NCI-H2227 (cell line): ENCODE results near the gene TJAP1.

Source experiments
- DNase-seq: peaks from one replicate; lab custom pipeline; 2025; ENCODE audit not compliant: unreplicated experiment; lab: John Stamatoyannopoulos, UW

TJAP1 gene, protein sequence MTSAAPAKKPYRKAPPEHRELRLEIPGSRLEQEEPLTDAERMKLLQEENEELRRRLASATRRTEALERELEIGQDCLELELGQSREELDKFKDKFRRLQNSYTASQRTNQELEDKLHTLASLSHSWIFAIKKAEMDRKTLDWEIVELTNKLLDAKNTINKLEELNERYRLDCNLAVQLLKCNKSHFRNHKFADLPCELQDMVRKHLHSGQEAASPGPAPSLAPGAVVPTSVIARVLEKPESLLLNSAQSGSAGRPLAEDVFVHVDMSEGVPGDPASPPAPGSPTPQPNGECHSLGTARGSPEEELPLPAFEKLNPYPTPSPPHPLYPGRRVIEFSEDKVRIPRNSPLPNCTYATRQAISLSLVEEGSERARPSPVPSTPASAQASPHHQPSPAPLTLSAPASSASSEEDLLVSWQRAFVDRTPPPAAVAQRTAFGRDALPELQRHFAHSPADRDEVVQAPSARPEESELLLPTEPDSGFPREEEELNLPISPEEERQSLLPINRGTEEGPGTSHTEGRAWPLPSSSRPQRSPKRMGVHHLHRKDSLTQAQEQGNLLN

DNA sequence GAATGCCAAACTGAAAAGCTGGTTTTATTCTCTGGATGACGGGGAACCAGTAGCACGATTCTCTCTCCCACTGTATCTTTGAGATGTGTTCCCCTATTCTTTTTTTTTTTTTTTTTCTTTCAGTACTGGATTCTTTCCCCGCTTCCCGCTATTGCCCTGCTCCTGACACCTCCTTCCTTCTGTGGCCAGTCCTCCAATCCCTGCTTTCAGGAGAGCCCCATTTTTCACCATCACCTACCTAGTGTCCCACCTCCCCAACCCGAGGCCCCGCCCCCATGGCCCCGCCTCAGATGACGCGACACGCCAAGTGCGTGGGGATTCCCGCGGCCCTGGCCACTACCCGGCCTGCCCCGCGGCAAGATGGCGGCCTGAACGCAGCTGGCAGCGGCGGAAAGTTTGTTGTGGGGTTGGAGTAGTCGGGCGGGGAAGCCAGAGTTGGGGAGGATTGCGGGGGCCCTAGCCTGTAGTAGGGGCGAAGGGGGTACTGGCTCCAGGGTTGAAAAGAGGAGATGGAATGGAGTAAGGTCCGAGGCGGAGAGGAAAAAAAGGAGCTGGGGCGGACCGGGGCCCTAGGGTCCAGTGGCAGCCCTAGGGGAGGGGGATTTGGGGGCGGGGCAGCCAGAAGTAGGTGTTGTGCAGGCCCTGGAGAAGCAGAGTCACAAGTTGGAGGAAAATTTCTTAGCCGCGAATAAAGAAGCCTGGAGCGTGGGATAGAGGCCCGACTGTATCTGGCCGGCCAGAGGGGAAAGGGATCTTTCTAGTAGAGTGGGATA, at the start of gene TJAP1:
Gene TJAP1 (plus strand): TSS at position 336 of the 773 bp plus-strand sequence. CDS start 21,432 bp downstream, outside the sequence.
- DNase-seq, result peak; percentile 93

DNA sequence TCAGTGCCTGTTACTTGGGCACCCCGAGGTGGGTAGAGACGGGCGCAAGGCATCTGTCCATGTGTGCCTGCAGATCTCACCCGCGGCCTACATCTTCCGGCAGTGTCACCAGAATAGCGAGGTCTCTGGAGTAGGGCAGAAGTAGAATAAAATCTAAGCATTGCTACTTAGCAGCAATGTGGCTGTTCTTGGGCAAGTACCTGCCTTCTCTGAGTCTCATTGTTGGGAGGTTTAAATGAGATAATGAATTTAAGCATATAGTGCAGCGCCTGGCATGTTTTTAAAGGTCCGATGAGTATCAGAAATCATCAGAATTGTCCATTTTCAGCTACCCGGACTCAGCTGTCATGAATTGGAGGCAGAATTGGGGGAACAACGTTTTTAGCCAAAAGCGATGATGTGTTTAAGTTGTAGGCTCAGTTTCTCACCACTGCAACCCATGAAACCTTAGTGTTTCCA, 49.2 kb upstream of the TJAP1 start:
- no peak for DNase-seq

DNA sequence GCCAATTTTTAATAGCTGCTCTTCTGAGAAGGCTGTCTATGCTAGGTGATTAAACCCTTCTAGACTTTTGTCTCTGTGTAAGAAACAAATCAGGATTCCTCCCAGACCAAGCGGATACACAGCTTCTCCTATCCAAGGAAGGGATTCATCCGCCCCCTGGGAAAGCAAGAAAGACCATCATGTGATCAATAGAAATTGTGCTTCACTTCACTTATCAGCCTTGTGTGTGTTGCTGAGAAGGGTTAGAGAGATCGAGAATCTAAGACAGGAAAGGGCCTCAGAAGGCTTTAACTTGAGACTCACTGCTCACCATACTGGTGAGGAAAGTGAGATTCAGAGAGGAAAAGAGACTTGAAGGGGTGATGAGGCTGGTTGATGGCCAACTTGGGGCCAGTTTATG, 48.5 kb upstream of the TJAP1 start:
- DNase-seq, result no peak

DNA sequence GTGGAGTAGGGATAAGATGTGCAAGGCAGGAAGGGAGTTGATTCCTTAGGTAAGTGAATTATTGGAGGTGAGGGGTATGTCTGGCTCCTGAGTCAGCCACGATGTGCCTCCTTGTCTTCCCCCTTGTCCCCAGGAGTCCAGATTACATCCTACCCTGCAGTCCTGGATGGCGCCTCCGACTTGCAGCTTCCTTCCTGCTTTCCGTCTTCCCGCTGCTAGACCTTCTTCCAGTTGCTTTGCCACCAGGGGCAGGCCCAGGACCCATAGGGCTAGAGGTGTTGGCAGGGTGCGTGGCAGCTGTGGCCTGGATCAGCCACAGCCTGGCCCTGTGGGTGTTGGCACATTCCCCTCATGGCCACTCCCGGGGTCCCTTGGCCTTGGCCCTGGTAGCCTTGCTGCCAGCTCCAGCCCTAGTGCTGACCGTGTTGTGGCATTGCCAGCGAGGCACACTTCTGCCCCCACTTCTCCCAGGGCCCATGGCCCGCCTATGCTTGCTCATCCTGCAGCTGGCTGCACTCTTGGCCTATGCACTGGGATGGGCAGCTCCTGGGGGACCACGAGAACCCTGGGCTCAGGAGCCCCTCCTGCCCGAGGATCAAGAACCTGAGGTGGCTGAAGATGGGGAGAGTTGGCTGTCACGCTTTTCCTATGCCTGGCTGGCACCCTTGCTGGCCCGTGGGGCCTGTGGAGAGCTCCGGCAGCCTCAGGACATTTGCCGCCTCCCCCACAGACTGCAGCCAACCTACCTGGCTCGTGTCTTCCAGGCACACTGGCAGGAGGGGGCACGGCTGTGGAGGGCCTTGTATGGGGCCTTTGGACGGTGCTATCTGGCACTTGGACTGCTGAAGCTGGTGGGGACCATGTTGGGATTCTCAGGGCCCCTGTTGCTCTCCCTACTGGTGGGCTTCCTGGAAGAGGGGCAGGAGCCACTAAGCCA, 45.1 kb upstream of the TJAP1 start:
- DNase-seq, result no peak

DNA sequence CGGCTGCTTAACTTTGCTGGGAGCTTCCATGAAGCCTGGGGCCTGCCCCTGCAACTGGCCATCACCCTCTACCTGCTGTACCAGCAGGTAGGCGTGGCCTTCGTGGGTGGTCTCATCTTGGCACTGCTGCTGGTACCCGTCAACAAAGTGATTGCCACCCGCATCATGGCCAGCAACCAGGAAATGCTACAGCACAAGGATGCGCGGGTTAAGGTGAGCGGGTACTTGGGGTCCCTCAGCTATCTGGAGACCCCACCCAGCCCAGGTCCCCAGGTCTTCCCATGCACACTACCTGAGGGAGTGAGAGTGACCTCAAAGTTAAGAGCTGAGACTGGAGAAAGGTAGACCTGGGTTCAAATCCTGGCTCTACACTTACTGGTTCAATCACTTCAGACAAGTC, 44.2 kb upstream of the TJAP1 start:
- DNase-seq, result no peak

DNA sequence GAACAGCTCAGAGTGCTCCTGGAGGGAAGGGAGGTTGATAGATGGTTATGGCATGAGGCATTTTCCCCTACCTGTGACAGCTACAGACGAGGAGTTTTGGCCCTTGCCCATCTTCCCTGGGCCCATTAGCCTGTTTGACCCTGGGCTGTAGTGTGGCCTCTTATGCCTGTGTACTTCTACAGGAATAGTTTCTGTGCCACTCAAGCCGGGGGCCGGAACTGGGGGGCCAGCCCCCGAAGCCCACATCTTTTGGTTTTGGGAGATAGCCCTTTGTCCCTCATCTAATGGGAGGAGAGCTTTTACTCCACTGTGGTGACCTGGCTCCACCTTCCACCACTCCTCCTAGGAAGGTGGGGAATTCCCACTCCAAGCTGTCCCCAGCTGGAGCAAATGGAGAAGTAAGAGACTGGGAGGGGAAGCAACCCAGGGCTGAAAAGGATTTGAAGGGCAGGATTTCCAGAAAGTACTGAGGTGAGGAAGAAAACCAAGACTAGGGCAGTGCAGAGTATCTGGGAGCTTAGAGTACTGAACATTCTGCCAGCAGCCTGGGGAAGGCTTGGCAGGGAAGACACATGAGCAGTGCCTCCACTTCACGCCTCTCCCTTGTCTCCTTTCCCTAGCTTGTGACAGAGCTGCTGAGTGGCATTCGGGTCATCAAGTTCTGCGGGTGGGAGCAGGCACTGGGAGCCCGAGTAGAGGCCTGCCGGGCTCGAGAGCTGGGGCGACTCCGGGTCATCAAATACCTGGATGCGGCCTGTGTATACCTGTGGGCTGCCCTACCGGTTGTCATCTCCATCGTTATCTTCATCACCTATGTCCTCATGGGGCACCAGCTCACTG, 43.1 kb upstream of the TJAP1 start:
- no peak for DNase-seq

DNA sequence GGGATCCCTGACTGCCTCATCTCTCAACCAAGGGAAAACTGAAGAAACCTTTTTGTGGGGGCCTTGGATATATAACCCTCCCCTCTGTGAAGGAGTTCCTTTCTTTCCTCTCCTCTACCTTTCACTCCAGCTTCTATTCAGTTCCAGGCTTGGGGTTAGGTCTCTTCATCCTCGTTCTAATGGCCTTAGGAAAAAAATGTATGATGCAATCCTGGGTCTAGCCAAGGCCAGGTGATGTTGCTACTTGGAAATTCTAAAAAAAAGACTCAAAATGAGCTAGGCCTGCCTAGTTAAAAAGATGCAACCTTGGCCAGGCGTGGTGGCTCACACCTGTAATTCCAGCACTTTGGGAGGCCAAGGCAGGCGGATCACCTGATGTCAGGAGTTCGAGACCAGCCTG, 42.4 kb upstream of the TJAP1 start:
- no peak for DNase-seq

DNA sequence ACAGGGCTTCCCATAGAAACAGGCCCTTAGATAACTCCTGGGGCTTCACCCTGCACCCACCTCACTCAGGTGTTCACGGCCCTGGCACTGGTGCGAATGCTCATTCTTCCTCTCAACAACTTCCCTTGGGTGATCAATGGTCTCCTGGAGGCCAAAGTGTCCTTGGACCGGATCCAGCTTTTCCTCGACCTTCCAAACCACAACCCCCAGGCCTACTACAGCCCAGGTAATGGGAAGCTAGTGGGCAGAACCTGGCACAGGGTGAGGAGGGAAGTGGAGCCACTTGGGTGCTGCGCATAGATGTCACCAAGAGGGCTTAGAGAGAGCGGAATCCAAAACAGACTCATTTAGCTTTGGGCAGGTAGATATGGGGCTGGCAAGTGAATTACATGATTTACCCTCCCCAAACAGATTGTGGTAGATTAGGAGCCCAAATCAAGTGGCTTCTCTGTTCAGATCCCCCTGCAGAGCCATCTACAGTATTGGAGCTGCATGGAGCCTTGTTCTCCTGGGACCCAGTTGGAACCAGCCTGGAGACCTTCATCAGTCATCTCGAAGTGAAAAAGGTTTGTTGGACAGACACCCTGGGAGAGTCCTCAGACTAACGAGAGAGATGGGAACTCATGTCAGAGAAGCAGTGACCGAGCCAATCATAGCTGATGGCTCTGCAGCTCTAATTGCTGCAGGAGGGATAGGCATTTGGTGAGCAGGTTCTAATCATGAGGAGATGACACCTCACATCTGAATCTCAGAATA, 41.5 kb upstream of the TJAP1 start:
- DNase-seq, result no peak

DNA sequence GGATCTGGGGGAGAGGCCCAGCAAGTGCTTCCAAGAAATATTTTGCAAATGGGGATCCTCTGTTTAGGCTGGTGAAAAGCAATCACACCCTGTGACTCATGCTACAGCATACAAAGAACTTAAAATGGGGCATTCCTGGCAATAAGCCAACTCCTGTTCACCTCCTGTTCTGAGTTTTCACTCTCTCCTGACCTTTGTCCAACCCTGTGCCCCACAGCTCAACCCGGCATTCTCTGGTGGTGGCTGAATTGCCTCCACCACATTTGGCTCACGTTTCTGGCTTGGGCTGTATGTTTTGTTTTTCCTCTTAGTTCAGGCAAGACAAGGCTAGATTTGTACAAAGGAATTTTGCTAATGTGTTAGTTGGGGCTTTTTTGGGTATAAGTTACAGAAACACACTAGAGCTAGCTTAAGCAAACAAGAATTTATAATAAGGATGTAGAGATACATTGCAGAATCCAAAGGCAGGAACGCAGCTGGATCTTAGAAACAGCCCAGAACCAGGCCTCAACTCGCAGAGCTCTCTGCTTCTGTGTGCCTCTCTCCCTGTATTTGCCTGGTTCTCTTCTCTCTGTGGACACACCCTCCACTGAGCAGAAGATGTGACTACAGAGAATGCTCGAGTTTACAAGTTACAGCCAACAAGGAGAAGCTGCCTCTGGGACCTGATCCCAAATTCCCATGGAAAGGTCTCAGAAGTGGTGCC, 40.6 kb upstream of the TJAP1 start:
- no peak for DNase-seq

DNA sequence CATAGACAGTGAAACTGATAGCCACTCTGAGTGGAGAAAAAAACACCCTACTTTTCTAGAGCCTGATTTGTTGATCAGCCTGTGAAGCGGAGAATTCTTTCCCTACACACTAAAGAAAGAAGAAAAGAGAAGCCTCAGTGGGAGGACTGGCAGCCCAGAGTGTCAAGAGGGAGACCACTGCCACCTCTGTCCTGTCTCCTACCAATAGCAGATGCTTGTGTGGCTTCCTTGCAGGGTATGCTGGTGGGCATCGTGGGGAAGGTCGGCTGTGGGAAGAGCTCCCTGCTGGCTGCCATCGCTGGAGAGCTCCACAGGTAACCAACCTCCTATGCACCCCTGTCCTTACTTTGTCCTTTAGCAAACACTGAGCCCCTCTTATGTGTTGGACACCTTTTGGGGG, 39.7 kb upstream of the TJAP1 start:
- DNase-seq, result no peak

DNA sequence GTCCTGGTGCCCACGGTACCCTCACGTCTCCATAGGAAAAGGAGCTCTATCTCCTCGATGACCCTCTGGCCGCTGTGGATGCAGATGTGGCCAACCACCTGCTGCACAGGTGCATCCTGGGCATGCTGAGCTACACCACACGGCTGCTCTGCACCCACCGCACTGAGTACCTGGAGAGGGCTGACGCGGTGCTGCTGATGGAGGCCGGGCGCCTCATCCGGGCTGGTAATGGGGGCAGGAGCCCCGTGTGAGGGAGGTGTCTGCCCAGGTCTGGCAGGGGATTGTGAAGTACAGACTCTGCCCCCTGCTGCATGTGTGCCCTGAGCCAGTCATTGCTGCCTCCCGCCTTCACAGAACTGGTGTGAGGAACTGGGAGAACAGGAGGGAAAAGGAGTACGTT, 34.4 kb upstream of the TJAP1 start:
- no peak for DNase-seq

DNA sequence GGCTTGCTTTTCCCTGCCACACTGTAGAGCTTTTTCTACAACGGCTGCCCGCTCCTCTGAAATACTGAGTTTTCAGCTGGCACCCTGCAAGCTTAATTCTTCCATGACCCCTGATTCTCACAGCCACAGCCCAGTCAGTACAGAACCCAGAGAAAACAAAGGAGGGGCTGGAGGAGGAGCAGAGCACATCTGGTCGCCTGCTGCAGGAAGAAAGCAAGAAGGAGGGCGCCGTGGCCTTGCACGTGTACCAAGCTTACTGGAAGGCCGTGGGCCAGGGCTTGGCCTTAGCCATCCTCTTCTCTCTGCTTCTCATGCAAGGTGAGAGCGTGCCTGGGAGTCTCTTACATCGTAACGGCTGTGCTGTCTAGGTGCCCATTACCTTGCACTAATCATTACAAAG, 33.3 kb upstream of the TJAP1 start:
- no peak for DNase-seq

DNA sequence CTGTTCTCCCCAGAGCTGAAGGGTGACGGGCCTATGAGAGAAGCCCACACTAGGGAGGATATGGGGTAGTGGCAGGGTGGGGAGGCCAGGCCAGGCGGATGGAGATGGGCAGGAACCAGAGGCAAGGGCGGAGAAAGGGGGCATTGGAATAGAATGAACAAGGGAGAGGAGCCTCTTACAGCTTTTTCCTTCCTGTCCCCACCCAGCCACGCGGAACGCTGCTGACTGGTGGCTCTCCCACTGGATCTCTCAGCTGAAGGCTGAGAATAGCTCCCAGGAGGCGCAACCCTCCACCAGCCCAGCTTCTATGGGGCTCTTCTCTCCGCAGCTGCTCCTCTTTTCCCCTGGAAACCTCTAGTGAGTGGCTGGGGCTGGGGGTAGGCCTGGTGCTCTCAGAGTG, 32.8 kb upstream of the TJAP1 start:
- DNase-seq, result no peak

DNA sequence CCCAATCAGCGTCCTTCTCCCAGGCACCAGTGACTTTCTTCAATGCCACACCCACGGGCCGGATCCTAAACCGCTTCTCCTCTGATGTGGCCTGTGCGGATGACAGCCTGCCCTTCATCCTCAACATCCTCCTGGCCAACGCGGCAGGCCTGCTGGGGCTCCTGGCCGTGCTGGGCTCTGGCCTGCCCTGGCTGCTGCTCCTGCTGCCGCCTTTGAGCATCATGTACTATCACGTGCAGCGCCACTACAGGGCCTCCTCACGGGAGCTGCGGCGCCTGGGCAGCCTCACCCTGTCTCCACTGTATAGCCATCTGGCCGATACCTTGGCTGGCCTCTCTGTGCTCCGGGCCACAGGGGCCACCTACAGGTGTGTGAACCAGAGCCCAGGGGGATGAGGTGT, 31.8 kb upstream of the TJAP1 start:
- no peak for DNase-seq

DNA sequence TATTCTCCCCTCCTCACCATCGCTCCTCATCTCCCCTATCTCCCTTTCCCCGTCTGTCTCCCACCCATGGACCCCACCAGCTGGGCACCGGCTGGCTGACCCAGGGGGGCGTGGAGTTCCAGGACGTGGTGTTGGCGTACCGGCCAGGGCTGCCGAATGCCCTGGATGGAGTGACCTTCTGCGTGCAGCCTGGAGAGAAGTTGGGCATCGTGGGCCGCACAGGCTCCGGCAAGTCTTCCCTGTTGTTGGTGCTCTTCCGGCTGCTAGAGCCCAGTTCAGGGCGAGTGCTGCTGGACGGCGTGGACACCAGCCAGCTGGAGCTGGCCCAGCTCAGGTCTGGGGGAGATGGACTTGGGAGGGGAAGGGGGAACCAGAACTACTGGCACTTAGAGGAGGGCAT, 29.8 kb upstream of the TJAP1 start:
- DNase-seq, result no peak

DNA sequence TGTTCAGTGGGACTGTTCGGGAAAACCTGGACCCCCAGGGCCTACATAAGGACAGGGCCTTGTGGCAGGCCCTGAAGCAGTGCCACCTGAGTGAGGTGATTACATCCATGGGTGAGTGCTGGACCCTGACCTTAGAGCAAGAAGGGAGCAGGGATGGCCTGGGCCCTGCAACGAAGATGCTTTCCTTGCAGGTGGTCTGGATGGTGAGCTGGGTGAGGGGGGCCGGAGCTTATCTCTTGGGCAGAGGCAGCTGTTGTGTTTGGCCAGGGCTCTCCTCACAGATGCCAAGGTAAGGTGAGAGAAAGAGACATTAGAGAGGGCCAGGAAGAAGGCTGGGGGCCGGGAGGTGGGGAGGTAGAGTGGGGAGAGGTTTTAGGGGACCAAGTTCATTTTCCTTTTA, 28.5 kb upstream of the TJAP1 start:
- DNase-seq, result no peak

DNA sequence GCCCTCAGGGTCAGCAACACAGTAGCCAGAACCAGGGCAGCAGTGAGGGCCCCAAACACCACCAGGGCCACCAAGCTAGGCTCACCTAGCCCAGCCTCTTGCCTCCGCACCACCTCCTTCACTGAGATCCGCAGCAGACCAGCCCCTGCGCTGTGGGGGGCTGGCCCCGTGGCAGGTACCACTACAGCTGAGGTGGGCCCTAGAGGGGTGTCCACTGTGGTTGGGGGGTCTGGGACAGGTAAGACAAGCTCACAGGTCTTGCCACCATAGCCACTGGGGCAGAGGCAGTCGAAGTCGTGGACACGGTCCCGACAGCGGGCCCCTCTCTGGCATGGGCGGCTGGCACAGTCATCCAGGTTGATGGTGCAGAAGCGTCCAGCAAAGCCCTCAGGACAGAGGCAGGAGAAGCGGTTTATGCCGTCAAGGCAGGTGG, 26.7 kb upstream of the TJAP1 start:
- no peak for DNase-seq

DNA sequence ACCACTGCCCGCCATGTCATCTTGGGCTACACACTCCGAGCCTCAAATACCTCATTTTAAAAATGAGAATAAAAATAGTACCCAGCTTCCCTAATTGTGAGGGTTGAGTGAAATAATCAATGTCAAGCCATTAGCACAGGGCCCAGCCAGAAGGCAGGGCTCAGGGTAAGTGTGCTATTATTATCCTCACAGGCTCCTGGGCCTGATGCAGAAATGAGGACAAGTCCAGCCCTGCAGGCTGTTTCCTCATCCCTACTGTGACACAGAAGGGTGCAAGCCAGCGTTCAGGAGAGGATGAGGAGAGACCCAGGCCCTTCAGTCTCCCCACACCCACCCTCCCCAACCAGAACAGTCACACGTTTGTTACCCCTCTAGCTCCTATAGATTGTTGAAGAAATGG, 26.0 kb upstream of the TJAP1 start:
- no peak for DNase-seq

DNA sequence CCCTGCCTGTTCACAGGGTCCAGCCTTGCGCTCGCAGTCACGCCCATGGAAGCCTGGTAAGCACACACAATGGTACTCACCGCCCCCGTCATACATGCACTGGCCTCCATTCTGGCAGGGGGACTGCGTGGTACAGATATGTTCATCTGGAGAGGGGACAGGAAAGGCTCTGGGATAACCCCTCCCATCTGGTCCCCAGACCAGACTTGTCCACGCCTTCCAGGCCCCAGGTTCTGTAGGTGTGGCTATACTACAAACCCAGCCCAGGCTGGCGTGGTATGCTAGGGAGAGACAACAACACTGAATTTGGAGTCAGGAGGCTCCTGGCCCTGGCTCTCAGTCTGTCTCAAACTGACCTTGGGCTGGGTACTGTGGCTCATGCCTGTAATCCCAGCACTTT, 25.4 kb upstream of the TJAP1 start:
- no peak for DNase-seq
